HG02642 (cell line): Measurements from ENCODE around the gene PAK1.

Experiments
- ATAC-seq: cut with Tn5 transposase; IDR thresholded peaks from one replicate; pipeline ENCODE4 v1.9.1; 2021; ENCODE audit warnings: mild to moderate bottlenecking; ENCODE audit not compliant: unreplicated experiment, poor library complexity

The PAK1 gene

GRCh38 chr11:77475206-77475605 is 1.3 kb upstream of the PAK1 start:
- no peak for ATAC-seq

GRCh38 chr11:77474684-77475060 is 778 bp upstream of the PAK1 start:
- ATAC-seq, result no peak

GRCh38 chr11:77472991-77473800 is 698 bp downstream of the PAK1 start:
- ATAC-seq, result peak; percentile 47

- ATAC-seq, result no peak
These were observed 2.2 kb downstream of the PAK1 start for GRCh38 chr11:77471558-77472193.

- ATAC-seq, result no peak
These were observed 2.9 kb downstream of the PAK1 start for GRCh38 chr11:77470971-77471370.

- ATAC-seq, result no peak
These were observed 3.4 kb downstream of the PAK1 start for GRCh38 chr11:77470504-77470903.

GRCh38 chr11:77468527-77468926 is 5.4 kb downstream of the PAK1 start:
- ATAC-seq, result no peak

- ATAC-seq, result no peak
These were observed 5.9 kb downstream of the PAK1 start for GRCh38 chr11:77467993-77468392.

GRCh38 chr11:77467233-77467632 is 6.7 kb downstream of the PAK1 start:
- ATAC-seq, result no peak

- ATAC-seq, result peak; percentile 27
These were observed 16.6 kb downstream of the PAK1 start for GRCh38 chr11:77457340-77457739.

- ATAC-seq, result no peak
These were observed 18.2 kb downstream of the PAK1 start for GRCh38 chr11:77455740-77456139.

- ATAC-seq, result no peak
These were observed 18.8 kb downstream of the PAK1 start for GRCh38 chr11:77454867-77455655.

GRCh38 chr11:77450227-77450626 is 23.7 kb downstream of the PAK1 start:
- ATAC-seq, result no peak

GRCh38 chr11:77449784-77450183 is 24.1 kb downstream of the PAK1 start:
- no peak for ATAC-seq

- ATAC-seq, result peak; percentile 52
These were observed 24.8 kb downstream of the PAK1 start for GRCh38 chr11:77449060-77449521.

GRCh38 chr11:77448269-77448668 is 25.6 kb downstream of the PAK1 start:
- no peak for ATAC-seq

- no peak for ATAC-seq
These were observed 26.8 kb downstream of the PAK1 start for GRCh38 chr11:77446911-77447629.

GRCh38 chr11:77444261-77444660 is 29.6 kb downstream of the PAK1 start:
- no peak for ATAC-seq

- ATAC-seq, result peak; percentile 51
These were observed 31.4 kb downstream of the PAK1 start for GRCh38 chr11:77442394-77443053.

GRCh38 chr11:77441426-77441825 is 32.5 kb downstream of the PAK1 start:
- ATAC-seq, result no peak
